NCI-H345 treated with DMSO at 0.1 percent for 48 hours (cell line): ENCODE results near the gene SVOP.
"Not testable (repeated sequence)": the region's sequence is repeated elsewhere in the genome, so short reads cannot be mapped to it uniquely, and the experiment has no call there.

Experiments
- DNase-seq: peaks from one replicate; lab custom pipeline; 2025; ENCODE audit not compliant: unreplicated experiment; lab: John Stamatoyannopoulos, UW

SVOP gene

DNA sequence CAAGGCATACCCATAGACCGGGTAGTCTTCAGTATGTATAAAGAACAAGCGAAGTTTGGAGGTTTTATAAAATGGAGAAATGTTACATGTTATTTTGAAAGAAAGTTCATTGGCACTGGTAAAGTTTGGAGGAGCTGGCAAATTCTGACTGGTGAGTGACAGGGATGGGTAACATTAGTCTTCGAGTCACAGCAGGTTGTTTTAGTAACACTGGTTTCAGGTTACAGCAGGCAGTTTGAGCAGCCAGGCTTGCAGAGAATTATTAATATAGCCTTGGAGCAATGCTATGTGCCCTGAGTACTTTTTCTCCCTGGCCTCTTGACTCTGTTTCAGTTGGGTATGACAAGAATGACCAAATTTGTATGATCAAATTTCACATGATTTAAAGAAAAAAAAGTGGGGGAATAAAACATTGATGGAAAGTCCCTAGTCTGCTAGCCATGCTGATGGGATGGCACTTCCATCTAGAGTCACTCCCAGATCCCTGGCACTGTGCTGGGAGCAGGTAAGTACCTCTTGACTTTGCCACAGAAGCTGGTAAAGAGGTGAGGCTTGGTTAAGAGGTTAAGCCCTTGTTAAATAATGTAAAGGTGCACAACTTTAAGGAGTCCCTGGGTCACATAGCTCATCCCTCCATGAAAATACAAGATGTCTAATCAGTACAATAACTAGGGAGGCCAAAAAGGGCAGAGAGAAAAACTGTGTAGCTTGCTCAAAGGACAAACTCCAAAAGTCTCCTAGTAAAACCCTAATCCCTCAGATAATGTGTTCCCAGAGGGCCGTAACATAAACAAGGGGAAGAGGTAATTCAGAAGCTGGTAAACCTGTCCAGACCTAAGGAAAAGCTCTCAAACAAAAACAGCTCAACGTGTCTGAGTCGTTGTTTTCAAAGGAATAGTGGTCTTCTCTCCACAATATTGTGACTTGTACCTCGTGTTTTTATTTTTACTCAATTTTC is 12.7 kb upstream of the SVOP start:
- DNase-seq: no peak

DNA sequence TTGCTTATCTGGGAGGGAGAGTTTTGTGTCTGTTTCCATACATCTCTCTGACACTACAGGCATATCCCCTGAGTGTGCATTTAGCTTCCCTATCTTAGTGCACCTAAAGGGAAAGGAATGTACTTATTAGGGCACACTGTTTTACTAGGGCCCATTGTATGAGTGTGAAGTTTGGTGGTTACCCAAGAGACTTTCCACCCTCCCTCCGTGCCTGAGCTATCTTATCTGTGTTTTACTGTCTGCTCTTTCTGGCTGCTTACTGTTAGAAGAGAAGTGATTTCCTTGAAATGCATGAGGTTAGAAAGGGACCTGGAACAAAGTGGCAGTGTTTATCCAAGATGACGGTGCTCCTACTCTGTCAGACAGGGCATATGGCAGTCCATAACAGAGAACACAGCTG is 8.5 kb upstream of the SVOP start:
- no peak for DNase-seq

DNA sequence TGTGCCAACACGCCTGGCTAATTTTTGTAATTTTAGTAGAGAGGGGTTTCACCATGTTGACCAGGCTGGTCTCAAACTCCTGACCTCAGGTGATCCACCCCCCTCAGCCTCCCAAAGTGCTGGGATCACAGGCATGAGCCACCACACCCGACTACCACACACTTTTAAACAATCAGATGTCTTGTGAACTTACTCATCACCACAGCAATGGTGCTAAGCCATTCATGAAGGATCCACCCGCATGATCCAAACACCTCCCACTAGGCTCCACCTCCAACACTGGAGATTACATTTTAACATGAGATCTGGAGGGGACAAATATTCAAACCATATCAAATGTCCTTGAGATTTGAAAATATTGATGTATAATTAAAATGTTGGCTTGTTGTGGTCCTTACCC is 7.8 kb upstream of the SVOP start:
- DNase-seq: not testable (repeated sequence)

DNA sequence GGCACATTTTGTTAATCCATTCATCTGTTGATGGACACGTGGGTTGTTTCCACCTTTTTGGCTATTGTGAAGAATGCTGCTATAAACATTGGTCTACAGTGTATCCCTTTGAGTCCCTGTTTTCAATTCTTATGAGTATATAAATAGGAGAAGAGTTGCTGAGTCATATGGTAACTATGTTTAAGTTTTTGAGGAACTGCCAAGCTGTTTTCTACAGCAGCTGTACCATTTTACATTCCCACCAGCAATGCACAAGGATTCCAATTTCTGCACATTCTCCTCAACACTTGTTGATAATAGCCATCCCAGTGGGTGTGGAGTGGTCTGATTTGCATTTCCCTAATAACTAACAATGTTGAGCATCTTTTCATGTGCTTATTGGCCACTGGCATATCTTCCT is 6.9 kb upstream of the SVOP start:
- DNase-seq: no peak

DNA sequence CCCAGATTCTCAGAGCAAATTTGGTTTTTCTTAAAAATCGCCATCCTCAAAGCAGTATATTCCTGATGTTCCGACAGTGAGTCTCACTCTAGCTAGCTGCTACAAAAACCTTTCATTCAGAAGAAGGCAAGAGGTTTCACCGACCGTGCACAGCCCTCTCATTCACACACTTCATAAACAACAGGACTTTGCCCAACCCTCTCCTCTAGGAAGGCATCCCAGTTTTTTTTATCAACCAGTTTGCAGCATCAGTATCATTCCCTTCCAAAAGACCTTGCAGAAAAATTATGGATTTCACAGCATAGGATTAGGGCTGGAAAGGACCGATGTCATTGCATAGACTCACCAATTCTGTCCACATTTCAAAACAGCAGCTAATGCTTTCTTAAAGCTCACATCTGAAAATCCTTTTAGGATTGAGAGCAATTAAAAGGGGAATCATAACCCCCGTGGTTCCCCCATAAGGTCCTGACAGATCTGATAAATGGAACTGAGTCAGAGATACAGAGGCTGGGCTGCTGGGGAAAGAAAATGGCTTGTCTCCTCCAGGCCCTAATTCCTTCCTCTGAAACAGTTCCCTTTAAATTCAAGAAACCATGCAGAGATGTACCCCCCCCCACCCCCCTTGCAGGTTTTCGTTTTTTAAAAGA is 597 bp downstream of the SVOP start:
- DNase-seq: peak; percentile 36

DNA sequence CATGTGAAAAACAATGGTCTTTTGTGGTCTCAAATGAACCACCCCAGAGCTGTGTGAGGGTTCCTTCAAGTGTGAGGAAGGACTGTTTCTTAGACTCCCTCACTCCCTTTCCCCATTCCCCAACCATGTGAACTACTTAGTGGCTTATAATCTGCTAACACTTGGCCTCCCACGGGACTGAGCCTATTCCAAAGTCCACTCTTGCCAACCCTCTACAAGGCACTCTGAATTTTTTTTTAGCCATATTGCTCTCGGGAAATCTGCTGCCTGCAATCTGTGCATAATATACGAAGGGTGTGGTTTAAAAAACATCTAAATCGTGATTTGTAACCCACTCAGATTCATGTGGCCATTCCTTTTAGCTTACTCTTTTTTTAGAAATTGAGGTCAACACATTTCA is 2.6 kb downstream of the SVOP start:
- no peak for DNase-seq

DNA sequence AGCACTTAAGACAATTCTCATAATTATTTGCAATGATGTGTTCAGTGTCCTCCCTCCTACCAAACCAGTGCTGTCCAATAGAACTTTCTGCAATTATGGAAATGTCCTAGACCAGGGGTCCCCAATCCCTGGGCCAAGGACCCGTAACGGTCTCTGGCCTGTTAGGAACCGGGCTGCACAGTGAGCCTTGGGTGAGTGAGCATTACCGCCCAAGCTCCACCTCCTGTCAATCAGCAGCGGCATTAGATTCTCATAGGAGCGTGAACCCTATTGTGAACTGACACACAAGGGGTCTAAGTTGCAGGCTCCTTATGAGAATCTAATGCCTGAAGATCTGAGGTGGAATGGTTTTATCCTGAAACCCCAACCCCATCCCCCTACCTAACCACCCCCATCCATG is 3.9 kb downstream of the SVOP start:
- DNase-seq: no peak

DNA sequence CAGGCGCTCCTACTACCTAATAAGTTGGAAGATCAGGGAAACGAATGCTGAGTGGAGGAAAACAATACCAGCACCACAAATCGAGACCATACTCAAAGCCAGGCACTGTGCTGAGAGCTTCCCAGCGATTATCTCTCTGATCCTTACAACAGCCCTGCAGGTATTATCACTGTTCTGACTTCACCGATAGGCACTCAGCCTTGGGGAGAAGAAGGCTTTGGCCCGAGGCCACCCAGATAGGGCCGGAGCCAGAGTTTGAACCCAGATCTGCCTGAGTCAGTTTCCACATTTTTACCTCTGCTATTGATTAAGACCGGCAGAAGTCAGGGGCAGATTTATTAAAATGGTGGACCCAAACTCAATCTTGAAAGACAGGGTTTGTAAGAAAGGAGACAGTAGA is 4.9 kb downstream of the SVOP start:
- DNase-seq: no peak

DNA sequence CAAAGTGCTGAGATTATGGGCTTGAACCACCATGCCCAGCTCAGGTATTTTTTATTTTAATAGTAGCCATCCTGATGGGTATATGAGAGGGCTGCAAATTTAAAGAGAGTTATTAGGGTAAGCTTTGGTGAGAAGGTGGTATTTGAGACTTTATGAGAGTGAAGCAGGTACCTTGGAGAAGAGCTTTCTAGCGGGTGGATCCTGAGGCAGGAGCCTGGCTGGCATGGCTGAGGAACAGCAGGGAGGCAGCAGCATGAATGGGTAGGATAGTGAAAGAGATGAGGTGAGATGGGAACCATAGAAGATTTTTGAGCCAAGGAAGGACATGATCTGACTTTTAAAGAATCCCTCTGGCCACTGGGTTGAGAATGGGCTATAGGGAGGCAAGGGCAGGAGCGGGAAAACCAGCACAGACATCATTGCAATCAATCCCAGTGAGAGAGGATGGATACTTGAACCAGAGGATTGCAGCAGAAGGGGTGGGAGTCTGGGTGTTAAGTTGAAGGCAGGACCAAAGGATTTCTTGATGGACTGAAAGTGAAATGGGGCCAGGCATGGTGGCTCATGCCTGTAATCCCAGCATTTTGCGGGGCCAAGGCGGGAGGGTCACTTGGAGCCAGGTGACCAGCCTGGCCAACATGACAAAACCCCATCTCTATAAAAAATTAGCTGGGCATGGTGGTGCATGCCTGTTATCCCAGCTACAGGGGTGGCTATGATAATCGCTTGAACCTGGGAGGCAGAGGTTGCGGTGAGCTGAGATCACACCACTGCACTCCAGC is 5.7 kb downstream of the SVOP start:
- no peak for DNase-seq

DNA sequence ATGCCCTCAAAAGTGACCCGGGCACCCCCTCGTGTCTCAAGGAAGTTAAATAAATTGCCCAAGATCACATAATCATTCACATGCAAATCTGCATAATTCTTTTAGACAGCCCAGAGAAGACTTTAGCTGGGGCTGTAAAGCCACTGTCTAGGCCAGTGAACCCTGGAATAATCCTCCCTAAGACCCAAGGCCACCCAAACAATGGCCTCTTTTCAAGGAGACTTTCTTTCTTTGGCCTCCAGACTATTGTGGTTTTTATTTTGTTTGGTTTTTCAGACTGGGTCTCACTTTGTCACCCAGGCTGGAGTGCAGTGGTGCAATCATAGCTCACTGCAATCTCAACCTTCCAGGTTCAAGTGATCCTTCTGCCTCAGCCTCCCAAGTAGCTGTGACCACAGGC is 10.6 kb downstream of the SVOP start:
- no peak for DNase-seq

DNA sequence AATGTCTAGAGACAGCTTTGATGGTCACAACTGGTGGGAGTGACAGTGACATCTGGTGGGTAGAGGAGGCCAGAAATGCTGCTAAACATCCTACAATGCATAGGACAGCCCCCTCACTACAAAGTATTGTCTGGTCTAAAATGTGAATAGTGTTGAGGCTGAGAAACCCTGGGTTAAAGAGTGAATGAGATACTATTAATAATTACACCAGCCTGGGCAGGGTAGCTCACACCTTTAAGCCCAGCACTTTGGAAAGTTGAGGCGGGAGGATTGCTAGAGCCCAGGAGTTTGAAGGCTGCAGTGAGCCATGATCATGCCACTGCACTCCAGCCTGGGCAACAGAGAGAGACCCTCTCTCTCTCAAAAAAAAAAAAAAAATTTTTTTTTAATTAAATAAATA is 11.1 kb downstream of the SVOP start:
- no peak for DNase-seq

DNA sequence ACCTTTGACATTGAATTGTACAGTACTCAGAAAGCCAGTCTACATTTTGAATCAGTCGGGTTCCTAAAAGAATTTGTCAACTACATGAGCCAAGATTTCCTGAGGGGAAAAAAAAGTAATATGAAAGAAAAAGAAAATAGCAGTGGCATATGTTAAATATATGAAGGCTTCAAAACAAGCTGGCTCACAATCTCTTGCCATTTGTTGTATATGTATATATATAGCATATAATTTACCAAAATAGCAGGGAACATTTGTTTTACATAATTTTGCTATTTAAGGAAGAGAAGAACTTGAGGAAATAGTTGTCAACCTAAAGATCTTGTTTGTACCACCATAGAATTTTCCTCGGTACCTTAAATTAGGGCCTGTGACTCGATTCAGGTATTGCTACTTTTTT is 16.9 kb downstream of the SVOP start:
- no peak for DNase-seq

DNA sequence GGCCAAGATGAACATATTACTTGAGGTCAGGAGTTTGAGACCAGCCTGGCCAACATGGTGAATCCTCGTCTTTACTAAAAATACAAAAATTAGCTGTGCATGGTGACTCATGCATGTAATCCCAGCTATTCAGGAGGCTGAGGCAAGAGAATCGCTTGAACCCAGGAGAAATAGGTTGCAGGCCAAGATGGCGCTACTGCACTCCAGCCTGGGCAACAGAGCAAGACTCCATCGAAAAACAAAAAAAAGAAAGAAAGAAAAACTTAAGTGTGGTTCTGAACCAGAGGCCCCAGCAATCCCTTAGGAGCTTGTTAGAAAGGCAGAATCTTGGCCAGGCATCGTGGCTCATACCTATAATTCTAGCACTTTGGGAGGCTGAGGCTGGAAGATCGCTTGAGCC is 24.5 kb downstream of the SVOP start:
- no peak for DNase-seq

DNA sequence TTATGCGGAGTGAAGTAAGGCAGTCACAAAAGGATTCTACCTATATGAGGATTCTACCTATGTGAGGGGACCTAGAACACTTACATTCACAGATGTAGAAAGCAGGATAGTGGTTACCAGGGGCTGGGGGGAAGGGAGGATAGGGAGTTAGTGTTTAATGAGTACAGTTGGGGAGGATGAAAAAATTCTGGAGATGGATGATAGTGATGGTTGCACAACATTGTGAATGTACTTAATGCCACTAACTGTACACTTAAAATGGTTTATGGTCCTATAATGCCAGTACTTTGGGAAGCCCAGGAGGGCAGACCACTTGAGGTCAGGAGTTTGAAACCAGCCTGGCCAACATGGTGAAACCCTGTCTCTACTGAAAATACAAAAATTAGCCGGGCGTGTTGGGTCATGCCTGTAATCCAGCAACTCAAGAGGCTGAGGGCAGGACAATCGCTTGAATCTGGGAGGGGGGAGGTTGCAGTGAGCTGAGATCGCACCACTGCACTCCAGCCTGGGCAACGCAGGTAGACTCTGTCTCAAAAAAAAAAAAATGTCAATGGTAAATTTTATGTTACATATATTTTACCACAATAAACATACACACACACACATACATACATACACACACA is 25.4 kb downstream of the SVOP start:
- DNase-seq: no peak

DNA sequence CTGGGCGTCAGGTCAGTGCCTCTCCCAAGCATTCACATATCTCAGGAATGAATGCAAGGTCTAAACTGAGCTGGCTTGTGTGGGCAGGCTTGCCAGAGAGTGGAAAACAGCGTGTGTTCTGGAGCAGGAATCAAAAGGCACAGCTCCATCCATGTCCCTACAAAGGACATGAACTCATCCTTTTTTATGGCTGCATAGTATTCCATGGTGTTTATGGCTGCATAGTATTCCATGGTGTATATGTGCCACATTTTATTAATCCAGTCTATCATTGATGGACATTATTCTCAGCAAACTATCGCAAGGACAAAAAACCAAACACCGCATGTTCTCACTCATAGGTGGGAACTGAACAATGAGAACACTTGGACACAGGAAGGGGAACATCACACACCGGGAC is 30.8 kb downstream of the SVOP start:
- DNase-seq: not testable (repeated sequence)

DNA sequence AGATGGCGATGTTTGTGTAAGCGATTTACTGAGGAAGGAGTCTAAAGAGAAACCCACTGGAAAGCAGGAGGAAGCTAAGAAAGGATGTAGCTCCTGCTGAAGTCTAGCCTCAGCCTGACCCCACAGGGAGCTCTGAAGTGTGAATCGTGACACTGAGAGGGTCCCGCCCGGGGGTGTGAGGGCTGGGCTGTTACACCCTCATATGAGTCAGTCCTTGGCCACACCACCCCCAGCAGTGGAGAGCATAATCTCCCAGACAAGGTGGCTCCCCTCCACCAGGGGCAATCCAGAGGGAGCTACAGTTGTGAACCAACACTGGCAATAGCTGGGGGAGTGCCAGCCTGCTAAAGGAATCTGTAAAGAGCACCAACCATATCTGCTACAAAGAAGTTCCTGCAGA is 31.5 kb downstream of the SVOP start:
- DNase-seq: no peak

DNA sequence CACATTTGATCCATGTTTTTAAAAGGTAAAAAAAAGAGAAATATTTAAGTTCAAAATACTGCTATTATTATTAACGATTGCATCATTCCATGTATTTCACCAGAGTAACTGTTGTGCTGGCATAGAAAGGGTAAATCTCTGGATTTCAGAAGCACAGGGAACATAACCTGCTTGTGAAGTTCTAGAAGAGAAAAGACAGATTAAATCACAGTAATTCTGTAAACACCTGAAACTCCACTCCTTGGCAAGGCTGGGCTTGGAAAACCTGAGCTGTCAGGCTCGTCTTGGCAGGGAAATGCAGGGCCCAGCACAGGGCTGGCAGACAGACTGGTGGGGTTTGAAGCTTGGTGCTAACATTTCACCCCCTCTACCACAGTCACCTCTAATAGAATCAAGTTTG is 35.1 kb downstream of the SVOP start:
- no peak for DNase-seq

DNA sequence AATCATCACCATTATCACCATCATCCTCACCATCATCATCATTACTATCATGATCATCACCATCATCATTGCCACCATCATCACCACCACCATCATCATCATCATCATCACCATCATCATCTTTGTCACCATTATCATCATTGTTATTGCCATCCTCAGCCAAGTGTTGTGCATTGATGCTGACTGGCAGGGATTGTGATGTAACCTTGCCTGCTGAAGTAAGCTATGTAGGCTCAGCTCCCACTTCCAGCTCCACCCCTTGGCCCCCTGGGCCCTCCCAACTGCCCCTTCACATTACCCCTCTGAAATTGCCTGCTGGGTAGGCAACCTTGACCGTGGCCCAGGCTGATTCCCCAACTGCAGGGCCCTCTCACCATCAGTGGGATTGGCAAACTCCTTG is 37.6 kb downstream of the SVOP start:
- DNase-seq: no peak

DNA sequence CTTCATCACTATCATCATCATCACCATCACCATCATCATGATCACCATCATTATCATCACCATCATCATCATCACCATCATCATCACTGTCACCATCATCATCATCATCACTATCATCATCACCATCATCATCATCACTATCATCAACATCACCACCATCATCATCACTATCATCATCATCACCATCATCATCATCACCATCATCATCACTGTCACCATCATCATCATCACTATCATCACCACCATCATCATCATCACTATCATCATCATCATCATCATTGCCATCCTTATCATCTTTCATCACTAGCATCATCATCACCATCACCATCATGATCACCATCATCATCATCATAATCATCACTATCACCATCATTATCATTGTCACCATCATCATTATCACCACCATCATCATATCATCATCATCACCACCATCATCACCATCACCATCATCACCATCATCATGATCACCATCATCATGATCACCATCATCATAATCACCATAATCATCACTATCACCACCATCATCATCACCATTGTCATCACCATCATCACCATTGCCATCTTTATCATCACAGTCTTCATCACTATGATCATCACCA is 38.1 kb downstream of the SVOP start:
- DNase-seq: no peak

DNA sequence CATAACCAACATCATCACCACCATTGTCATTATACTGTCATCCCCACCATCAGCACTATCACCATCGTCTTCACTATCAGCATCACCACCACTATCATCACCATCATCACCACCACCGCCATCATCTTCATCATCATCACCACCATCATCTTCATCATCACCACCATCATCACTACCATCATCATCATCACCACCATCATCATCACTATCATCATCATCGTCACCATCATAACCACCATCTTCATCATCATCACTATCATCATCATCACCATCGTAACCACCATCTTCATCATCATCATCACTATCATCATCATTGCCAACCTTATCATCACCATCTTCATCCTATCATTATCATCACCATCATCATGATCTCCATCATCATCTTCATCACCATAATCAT is 39.0 kb downstream of the SVOP start:
- no peak for DNase-seq
